SK-N-SH (cell line): Measurements from ENCODE around the gene TNFRSF14. TPM values are rescaled to one million over a fixed set of nuclear protein-coding genes. Genes with fewer than 3 reads are reported as not detected.

Experiments
- CTCF ChIA-PET: fragments of 300-600, 350-600 bp; formaldehyde crosslinking; extraction: SDS; loops from one replicate; lab custom pipeline; 2021; lab: Yijun Ruan, JAX
- POLR2A ChIA-PET: fragments of 350-600 bp; sonication (Branson Sonifier 250); formaldehyde crosslinking; extraction: SDS; loops from one replicate; lab custom pipeline; 2020; ENCODE audit warnings: antibody characterized with exemption, inconsistent platforms; lab: Yijun Ruan, JAX
- DNase-seq: peaks from one replicate; pipeline ENCODE4 v3.0.0; 2012
- H2AFZ ChIP-seq: fragments of 200-600 bp; sonication (generic); 2 replicates; pipeline ENCODE4 v1.8.1; 2016; ENCODE audit warnings: antibody characterized with exemption, mild to moderate bottlenecking, low read depth
- H3F3A ChIP-seq: fragments of 200-600 bp; sonication (generic); replicated peaks from 2 replicates; pipeline ENCODE3; 2016; ENCODE audit warnings: antibody characterized with exemption, mild to moderate bottlenecking; ENCODE audit not compliant: insufficient read depth
- H3K27ac ChIP-seq, 2 experiments: fragments of 200-500 bp in 1 of 2; fragments of 200-600 bp in 1 of 2; sonication (Bioruptor generic) in 1 of 2; sonication (generic), shearing (Covaris generic) in 1 of 2; 2 replicates each; pipeline versions ENCODE4 v1.5.1 to v1.6.1; 2014 to 2016; ENCODE audit warnings: low read depth in 2 of 2, inconsistent platforms in 1 of 2, low read length in 1 of 2, mild to moderate bottlenecking in 1 of 2, mixed read lengths in 1 of 2
- H3K27me3 ChIP-seq: fragments of 200-600 bp; sonication (generic), shearing (Covaris generic); 2 replicates; pipeline ENCODE4 v1.6.1; 2016; ENCODE audit warnings: mixed run types; ENCODE audit not compliant: insufficient read depth
- H3K36me3 ChIP-seq, 2 experiments: fragments of 200-500 bp in 1 of 2; fragments of 200-600 bp in 1 of 2; sonication (Bioruptor generic) in 1 of 2; sonication (generic) in 1 of 2; replicated peaks in 1 of 2; 2 replicates each; pipeline versions ENCODE3 to v1.5.1; 2014 to 2016; ENCODE audit warnings: low read length in 1 of 2, mild to moderate bottlenecking in 1 of 2; ENCODE audit not compliant: insufficient read depth in 2 of 2, control insufficient read depth in 1 of 2
- H3K4me1 ChIP-seq, 2 experiments: fragments of 200-500 bp in 1 of 2; fragments of 200-600 bp in 1 of 2; sonication (Bioruptor generic) in 1 of 2; sonication (generic), shearing (Covaris generic) in 1 of 2; 2 replicates each; pipeline versions ENCODE4 v1.5.1 to v1.6.1; 2014 to 2016; ENCODE audit warnings: low read depth in 1 of 2, low read length in 1 of 2, mixed run types in 1 of 2; ENCODE audit not compliant: insufficient read depth in 2 of 2, control insufficient read depth in 1 of 2
- H3K4me2 ChIP-seq: fragments of 200-600 bp; sonication (generic), shearing (Covaris generic); 2 replicates; pipeline ENCODE4 v1.6.1; 2017; ENCODE audit warnings: mixed run types
- H3K4me3 ChIP-seq, 2 experiments: fragments of 200-500 bp in 1 of 2; fragments of 200-600 bp in 1 of 2; sonication (Bioruptor generic) in 1 of 2; sonication (generic), shearing (Covaris generic) in 1 of 2; 2 replicates each; pipeline versions ENCODE4 v1.5.1 to v1.8.1; 2014 to 2016; ENCODE audit warnings: low read depth in 2 of 2, inconsistent platforms in 1 of 2, low read length in 1 of 2, mild to moderate bottlenecking in 1 of 2, mixed read lengths in 1 of 2, moderate library complexity in 1 of 2
- H3K79me2 ChIP-seq: fragments of 200-600 bp; sonication (generic); 2 replicates; pipeline ENCODE4 v1.8.1; 2017; ENCODE audit warnings: mild to moderate bottlenecking; ENCODE audit not compliant: insufficient read depth
- H3K9ac ChIP-seq: fragments of 200-600 bp; sonication (generic); 2 replicates; pipeline ENCODE4 v1.6.1; 2017; ENCODE audit warnings: mixed run types
- H3K9me2 ChIP-seq: fragments of 200-600 bp; sonication (generic); 2 replicates; pipeline ENCODE4 v1.6.1; 2017; ENCODE audit warnings: mixed run types
- H3K9me3 ChIP-seq: fragments of 200-600 bp; sonication (generic); 2 replicates; pipeline ENCODE4 v1.6.1; 2017; ENCODE audit warnings: mixed run types, mild to moderate bottlenecking, moderate library complexity
- H4K20me1 ChIP-seq: fragments of 200-600 bp; sonication (generic); 2 replicates; pipeline ENCODE4 v1.6.1; 2017; ENCODE audit warnings: mild to moderate bottlenecking, mixed run types; ENCODE audit not compliant: insufficient read depth
- CHD2 ChIP-seq: fragments of 150-350 bp; IDR thresholded peaks from 2 replicates; pipeline ENCODE4 v1.6.1; 2018; ENCODE audit warnings: low read length; ENCODE audit not compliant: partially characterized antibody
- ELF1 ChIP-seq: IDR thresholded peaks from 2 replicates; pipeline ENCODE4 v1.4.0; 2012
- EP300 ChIP-seq, 2 experiments: IDR thresholded peaks; 2 replicates each; pipeline versions ENCODE4 v1.4.0 to v1.6.1; 2012; ENCODE audit warnings: borderline replicate concordance in 1 of 2, low read depth in 1 of 2, low read length in 1 of 2
- EZH2phosphoT487 ChIP-seq: fragments of 200-600 bp; sonication (generic); IDR thresholded peaks from 2 replicates; pipeline ENCODE4 v1.6.1; 2017; ENCODE audit warnings: low read depth, mixed run types, mild to moderate bottlenecking, antibody characterized with exemption, moderate library complexity, borderline replicate concordance
- FOXJ3 ChIP-seq: sonication (generic); formaldehyde crosslinking; IDR thresholded peaks from 2 replicates; pipeline ENCODE4 v1.5.1; 2020; ENCODE audit warnings: mild to moderate bottlenecking, missing genetic modification reagents
- MXI1 ChIP-seq: IDR thresholded peaks from 2 replicates; pipeline ENCODE4 v1.6.1; 2012; ENCODE audit warnings: mild to moderate bottlenecking, low read depth, low read length, improper control_type of control experiment
- REST ChIP-seq: IDR thresholded peaks from 2 replicates; pipeline ENCODE4 v1.6.1; 2012; ENCODE audit warnings: mild to moderate bottlenecking, low read depth, low read length, moderate library complexity
- RFX5 ChIP-seq: IDR thresholded peaks from 2 replicates; pipeline ENCODE4 v1.6.1; 2012; ENCODE audit warnings: mild to moderate bottlenecking, improper control_type of control experiment, low read length
- RXRA ChIP-seq: IDR thresholded peaks from 2 replicates; pipeline ENCODE4 v1.4.0; 2012; ENCODE audit warnings: low read depth, mild to moderate bottlenecking, borderline replicate concordance
- SIN3A ChIP-seq: IDR thresholded peaks from 2 replicates; pipeline ENCODE4 v1.6.1; 2012; ENCODE audit warnings: low read depth, mild to moderate bottlenecking, low read length, moderate library complexity, borderline replicate concordance
- TAF1 ChIP-seq: IDR thresholded peaks from 2 replicates; pipeline ENCODE4 v1.6.1; 2012; ENCODE audit warnings: low read depth, mild to moderate bottlenecking, low read length, moderate library complexity, borderline replicate concordance
- TCF12 ChIP-seq: IDR thresholded peaks from 2 replicates; pipeline ENCODE4 v1.4.0; 2012
- USF2 ChIP-seq: fragments of 150-350 bp; IDR thresholded peaks from 2 replicates; pipeline ENCODE4 v1.6.1; 2017; ENCODE audit warnings: antibody characterized with exemption, low read length, low read depth, borderline replicate concordance
- YY1 ChIP-seq: IDR thresholded peaks from 2 replicates; pipeline ENCODE4 v1.4.0; 2012; ENCODE audit warnings: low read depth, mild to moderate bottlenecking
- WGBS: methylation state at CpG from one replicate; pipeline ENCODE4 v1.1.6; 2017; ENCODE audit warnings: low lambda C conversion rate; 5-methylcytosine and 5-hydroxymethylcytosine counted together
- polyA plus RNA-seq, 3 experiments: library from polyadenylated mRNA; depleted of rRNA; stranded (reverse); fragments of >200 nt; gene quantifications; 2 replicates each; pipeline ENCODE4 v1.2.3, GENCODE V29; 2012
- TF ChIP-seq, protein P1 (sequence below): IDR thresholded peaks from 2 replicates; pipeline ENCODE4 v1.4.0; 2012; ENCODE audit warnings: low read depth, borderline replicate concordance

Gene TNFRSF14
- polyA plus RNA-seq, 1 of the 3 experiments (the other 2 are of a cell fraction): 0.28 TPM

DNA sequence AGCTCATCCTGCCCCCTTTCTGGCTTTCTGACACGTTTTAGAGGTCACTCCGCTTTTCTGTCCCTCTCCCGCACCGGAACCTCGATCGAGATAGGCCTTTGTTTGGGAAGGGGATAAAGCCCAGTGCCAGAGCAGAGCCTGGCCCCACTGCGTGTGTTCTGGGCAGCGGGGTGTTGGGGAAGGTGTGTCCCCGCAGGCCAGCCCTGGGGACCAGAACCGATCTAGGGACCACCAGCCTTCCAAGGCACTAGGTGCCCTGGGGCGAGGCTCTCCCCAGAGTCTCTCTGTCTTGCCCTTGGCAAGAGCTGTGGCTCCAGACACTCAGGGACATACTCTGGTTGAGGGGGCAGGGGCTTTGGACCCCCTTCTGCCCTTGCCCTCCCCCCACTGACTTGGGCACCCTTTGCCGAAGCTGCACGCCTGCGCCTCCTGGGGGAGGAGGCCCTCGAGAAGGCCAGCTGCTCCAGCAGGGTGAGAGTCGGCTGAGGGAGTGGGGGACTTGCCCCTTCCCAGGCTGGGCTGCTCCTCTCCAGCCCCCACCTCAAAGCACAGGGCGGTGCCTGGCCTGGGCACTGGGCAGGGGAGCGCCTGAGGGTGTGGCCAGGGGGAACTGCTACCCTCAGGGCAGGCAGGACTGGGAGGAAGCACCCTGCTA is 46.8 kb downstream of the TNFRSF14 start:
- Histone ChIP-seq H3K36me3 (no peaks in the 10 kb centered on the region), H3K4me1 (no peaks in the 10 kb centered on the region; a peak in 1 of 4 replicates), H3K9ac (no peak overlapping the region), H3K27me3 (no peaks in the 10 kb centered on the region), H3F3A (no peaks in the 10 kb centered on the region), H2AFZ (no peak overlapping the region), H3K4me3 (no peak overlapping the region), H3K79me2 (no peaks in the 10 kb centered on the region), H3K27ac (no peak overlapping the region), H3K4me2 (no peak overlapping the region), H4K20me1 (no peaks in the 10 kb centered on the region), H3K9me2 (no peaks in the 10 kb centered on the region), H3K9me3 (no peaks in the 10 kb centered on the region)
- ChIA-PET CTCF (no interaction called here), POLR2A (interaction anchor here (0.6 kb wide), 1 partner anchor 14 kb away, joined by 4 read pairs; no protein-coding TSS in a partner anchor)
- 52% methylated on average over 13 of the region's 18 CpGs for WGBS
- TF ChIP-seq CHD2 (no peak), FOXJ3 (CRISPR knock-in tag) (no peak), EP300 (IDR thresholded peaks at IDR 0.05; ENCODE audit: borderline replicate concordance in 1 of 2, low read depth in 1 of 2, low read length in 1 of 2) (no peak), RXRA (no peak), YY1 (no peak), TAF1 (no peak), REST (no peak), ELF1 (no peak)
- peak; percentile 17 for DNase-seq

DNA sequence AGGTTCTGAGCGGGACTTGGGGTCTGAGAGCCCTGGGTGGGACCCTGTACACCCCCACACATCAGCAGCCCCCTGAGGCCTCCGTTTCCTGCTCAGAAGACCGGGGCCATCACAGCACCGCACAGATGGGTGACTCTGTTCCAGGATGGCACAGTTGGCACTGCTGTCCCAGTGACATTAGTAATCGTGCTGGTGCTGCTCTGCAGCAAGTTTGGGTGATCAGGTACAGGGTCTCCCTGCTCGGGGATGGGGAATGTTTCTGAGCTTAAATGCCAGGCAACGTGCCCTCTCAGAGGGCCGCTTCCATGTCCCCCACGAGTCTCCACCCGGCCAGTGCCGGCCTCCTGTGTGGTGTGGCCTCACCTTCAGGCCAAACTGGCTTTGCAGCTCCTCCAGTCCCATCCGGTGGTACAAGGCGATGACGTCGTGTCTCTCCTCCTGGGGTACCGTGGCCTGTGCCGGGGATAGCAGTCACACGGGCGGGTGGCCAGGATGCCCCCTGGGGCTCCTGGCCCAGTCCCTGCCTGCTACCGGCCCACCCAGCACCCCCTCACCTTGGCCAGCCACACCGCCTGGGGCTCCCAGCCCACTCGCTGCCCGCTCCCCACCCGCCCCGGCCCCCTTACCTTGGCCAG is 47.5 kb downstream of the TNFRSF14 start:
- H3K79me2 ChIP-seq: no peaks in the 10 kb centered on the region
- no peaks in the 10 kb centered on the region for H3K9me3 ChIP-seq
- H3F3A ChIP-seq: no peaks in the 10 kb centered on the region
- H3K27me3 ChIP-seq: no peaks in the 10 kb centered on the region
- POLR2A ChIA-PET: no interaction called here
- H3K36me3 ChIP-seq: no peaks in the 10 kb centered on the region
- CTCF ChIA-PET: interaction anchor here (1.2 kb wide), 1 partner anchor 10 kb away, joined by 5 read pairs; no protein-coding TSS in a partner anchor
- H3K4me1 ChIP-seq: no peaks in the 10 kb centered on the region; a peak in 1 of 4 replicates
- H2AFZ ChIP-seq: no peak overlapping the region
- H3K4me3 ChIP-seq: no peak overlapping the region
- H3K4me2 ChIP-seq: no peak overlapping the region
- no peak overlapping the region for H3K27ac ChIP-seq
- H4K20me1 ChIP-seq: no peaks in the 10 kb centered on the region
- DNase-seq: peak; percentile 21
- 100% methylated on average over 3 of the region's 25 CpGs for WGBS
- no peak overlapping the region for H3K9ac ChIP-seq
- TF ChIP-seq RXRA: no peak
- no peak for TF ChIP-seq CHD2
- TF ChIP-seq YY1: no peak
- TF ChIP-seq USF2: no peak
- no peak for TF ChIP-seq RFX5
- no peak for TF ChIP-seq TCF12
- TF ChIP-seq FOXJ3 (CRISPR knock-in tag): no peak
- TF ChIP-seq EP300 (IDR thresholded peaks at IDR 0.05; ENCODE audit: borderline replicate concordance in 1 of 2, low read depth in 1 of 2, low read length in 1 of 2): no peak
- TF ChIP-seq, protein P1, sequence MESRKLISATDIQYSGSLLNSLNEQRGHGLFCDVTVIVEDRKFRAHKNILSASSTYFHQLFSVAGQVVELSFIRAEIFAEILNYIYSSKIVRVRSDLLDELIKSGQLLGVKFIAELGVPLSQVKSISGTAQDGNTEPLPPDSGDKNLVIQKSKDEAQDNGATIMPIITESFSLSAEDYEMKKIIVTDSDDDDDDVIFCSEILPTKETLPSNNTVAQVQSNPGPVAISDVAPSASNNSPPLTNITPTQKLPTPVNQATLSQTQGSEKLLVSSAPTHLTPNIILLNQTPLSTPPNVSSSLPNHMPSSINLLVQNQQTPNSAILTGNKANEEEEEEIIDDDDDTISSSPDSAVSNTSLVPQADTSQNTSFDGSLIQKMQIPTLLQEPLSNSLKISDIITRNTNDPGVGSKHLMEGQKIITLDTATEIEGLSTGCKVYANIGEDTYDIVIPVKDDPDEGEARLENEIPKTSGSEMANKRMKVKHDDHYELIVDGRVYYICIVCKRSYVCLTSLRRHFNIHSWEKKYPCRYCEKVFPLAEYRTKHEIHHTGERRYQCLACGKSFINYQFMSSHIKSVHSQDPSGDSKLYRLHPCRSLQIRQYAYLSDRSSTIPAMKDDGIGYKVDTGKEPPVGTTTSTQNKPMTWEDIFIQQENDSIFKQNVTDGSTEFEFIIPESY: no peak
- no peak for TF ChIP-seq EZH2phosphoT487
- TF ChIP-seq SIN3A: no peak
- no peak for TF ChIP-seq MXI1
- TF ChIP-seq, all 33 proteins: peak for 0
- H3K9me2 ChIP-seq: no peaks in the 10 kb centered on the region
